Activated CD8-positive, alpha-beta memory T cell treated with anti-CD3 and anti-CD28 coated beads, Interleukin-2, amount 10 ng/mL, durations not matched to agents 7 days and 5 days (primary cell): ENCODE data around the gene THPO. TPM values are rescaled to one million over a fixed set of nuclear protein-coding genes. Genes with fewer than 3 reads are reported as not detected.

Experiments used
- ATAC-seq: fragments of 150-1000 bp; cut with Tn5 transposase; one replicate; pipeline ENCODE4 v1.10.0; 2021; ENCODE audit warnings: moderate library complexity
- CTCF ChIA-PET: fragments of 350-600 bp; sonication (Branson Sonifier 250); formaldehyde crosslinking; loops from one replicate; lab custom pipeline; 2021; ENCODE audit warnings: antibody characterized with exemption; lab: Charles Lee
- DNase-seq: peaks from one replicate; pipeline ENCODE4 v3.0.0-alpha.2; 2020
- H3K27ac Mint-ChIP-seq: one replicate; pipeline ENCODE4 v1.8.0; 2021; ENCODE audit warnings: mild to moderate bottlenecking, mixed read lengths
- H3K27me3 Mint-ChIP-seq: one replicate; pipeline ENCODE4 v1.8.0; 2021; ENCODE audit warnings: mixed read lengths
- H3K36me3 Mint-ChIP-seq: one replicate; pipeline ENCODE4 v1.8.0; 2021; ENCODE audit warnings: mild to moderate bottlenecking, mixed read lengths
- H3K4me1 Mint-ChIP-seq: one replicate; pipeline ENCODE4 v1.8.0; 2021; ENCODE audit warnings: mixed read lengths
- H3K4me3 Mint-ChIP-seq: one replicate; pipeline ENCODE4 v1.8.0; 2021; ENCODE audit warnings: mild to moderate bottlenecking, moderate library complexity, mixed read lengths
- H3K9me3 Mint-ChIP-seq: one replicate; pipeline ENCODE4 v1.8.0; 2022; ENCODE audit warnings: low read depth, mixed read lengths
- total RNA-seq, 2 experiments: library from RNA; stranded (reverse); gene quantifications; one replicate each; pipeline ENCODE4 v1.2.3, GENCODE V29; 2021

Gene THPO
- total RNA-seq, 2 experiments from 2014 or later = not detected

DNA sequence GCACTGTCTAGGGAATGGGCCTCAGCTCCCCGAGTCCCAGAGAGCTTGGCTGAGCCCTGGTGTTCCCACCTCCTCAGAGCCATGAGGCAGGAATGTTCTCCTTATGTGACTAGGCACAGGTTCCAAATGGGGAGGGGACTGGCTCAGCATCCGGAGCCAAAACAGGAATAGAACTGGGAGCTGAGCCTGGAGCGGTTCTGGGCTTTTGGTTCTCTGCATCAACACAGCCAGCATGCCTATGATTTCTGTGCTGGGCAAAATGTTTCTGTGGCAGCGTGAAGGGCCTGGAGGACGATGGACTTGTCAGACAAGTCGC is 40.6 kb downstream of the THPO start, which contains the start of gene FAM131A:
TSS of gene FAM131A (plus strand) at position 202 of the 316 bp plus-strand sequence. CDS start at position 233, 31 bp downstream.
- Mint-ChIP-seq H3K9me3 (no peaks in the 10 kb centered on the region), H3K27me3 (no peaks in the 10 kb centered on the region), H3K4me3 (peak within 1 kb of the TSS; percentile 71), H3K36me3 (peaks cover 21% of the 10 kb centered on the region), H3K27ac (peak within 1 kb of the TSS; percentile 74), H3K4me1 (peaks cover 49% of the 10 kb centered on the region)
- CTCF ChIA-PET = interaction anchor here (0.8 to 1.2 kb wide), 4 partner anchors 9 to 17 kb away, joined by 3 to 4 read pairs (median 3); no protein-coding TSS in a partner anchor
- no peak for DNase-seq
- no peak for ATAC-seq

- Mint-ChIP-seq H3K4me1 (peaks cover 53% of the 10 kb centered on the region), H3K27me3 (no peaks in the 10 kb centered on the region), H3K9me3 (no peaks in the 10 kb centered on the region), H3K27ac (peak overlapping the region; percentile 74), H3K4me3 (peak overlapping the region; percentile 71), H3K36me3 (peaks cover 26% of the 10 kb centered on the region)
- ATAC-seq (no peak), DNase-seq (no peak)
- CTCF ChIA-PET = interaction anchor here (0.8 to 1.2 kb wide), 4 partner anchors 10 to 17 kb away, joined by 3 to 4 read pairs (median 3); no protein-coding TSS in a partner anchor
Observed at GRCh38 chr3:184336547-184337398, 41.2 kb downstream of the THPO start.

GRCh38 chr3:184335661-184336546 is 42.1 kb downstream of the THPO start:
- H3K36me3 Mint-ChIP-seq = peaks cover 33% of the 10 kb centered on the region
- peak overlapping the region; percentile 71 for H3K4me3 Mint-ChIP-seq

DNA sequence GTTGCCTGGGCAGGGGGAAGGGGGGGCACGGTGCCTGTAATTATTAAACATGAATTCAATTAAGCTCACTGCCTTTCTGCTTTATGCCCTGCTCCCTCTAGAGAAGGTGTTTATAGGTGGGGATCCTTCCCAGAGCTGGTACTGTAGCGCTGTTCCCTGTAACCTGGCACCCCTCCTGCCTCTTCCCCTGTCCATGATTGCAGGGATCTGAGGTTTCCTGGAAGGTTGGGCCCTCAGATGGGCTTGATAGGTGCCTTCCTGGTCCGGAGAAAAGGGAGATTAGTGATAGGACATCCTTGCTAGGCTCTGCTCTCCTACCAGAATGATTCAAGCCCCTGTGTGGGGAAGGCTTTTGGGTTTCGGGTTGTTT is 42.7 kb downstream of the THPO start:
- Mint-ChIP-seq H3K36me3 (peaks cover 37% of the 10 kb centered on the region), H3K27me3 (no peaks in the 10 kb centered on the region), H3K4me1 (peaks cover 49% of the 10 kb centered on the region), H3K27ac (peak overlapping the region; percentile 86), H3K9me3 (no peaks in the 10 kb centered on the region), H3K4me3 (peak overlapping the region; percentile 71)
- no peak for DNase-seq
- CTCF ChIA-PET = interaction anchor here (0.6 to 0.9 kb wide), 2 partner anchors 29 to 437 kb away, joined by 3 read pairs; no protein-coding TSS in a partner anchor
- ATAC-seq = no peak

More at GRCh38 chr3:184335661-184336546, 42.1 kb downstream of the THPO start:
- ATAC-seq = peak; percentile 79
- H3K27ac Mint-ChIP-seq = peak overlapping the region; percentile 86
- H3K9me3 Mint-ChIP-seq = no peaks in the 10 kb centered on the region
- CTCF ChIA-PET = interaction anchor here (0.9 kb wide), 1 partner anchor 30 kb away, joined by 3 read pairs; no protein-coding TSS in a partner anchor
- H3K4me1 Mint-ChIP-seq = peaks cover 53% of the 10 kb centered on the region
- H3K27me3 Mint-ChIP-seq = no peaks in the 10 kb centered on the region
- DNase-seq = peak; percentile 86

DNA sequence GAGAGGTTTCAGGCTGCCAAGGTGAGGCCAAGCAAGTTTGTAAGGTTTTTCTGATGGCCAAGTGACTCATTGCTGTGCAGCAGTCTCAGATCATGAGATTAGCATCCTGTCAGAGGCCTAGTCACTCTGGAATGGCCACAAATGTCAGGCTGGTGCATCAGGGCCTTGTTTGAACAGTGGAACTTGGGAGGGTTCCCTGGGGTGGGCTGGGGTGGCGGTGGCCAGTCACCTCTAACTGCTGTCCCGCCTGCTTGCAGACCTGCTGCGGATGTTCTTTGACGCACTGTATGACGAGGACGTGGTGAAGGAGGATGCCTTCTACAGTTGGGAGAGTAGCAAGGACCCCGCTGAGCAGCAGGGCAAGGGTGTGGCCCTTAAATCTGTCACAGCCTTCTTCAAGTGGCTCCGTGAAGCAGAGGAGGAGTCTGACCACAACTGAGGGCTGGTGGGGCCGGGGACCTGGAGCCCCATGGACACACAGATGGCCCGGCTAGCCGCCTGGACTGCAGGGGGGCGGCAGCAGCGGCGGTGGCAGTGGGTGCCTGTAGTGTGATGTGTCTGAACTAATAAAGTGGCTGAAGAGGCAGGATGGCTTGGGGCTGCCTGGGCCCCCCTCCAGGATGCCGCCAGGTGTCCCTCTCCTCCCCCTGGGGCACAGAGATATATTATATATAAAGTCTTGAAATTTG is 43.4 kb downstream of the THPO start:
- H3K27ac Mint-ChIP-seq = peak overlapping the region; percentile 82
- H3K27me3 Mint-ChIP-seq = no peaks in the 10 kb centered on the region
- CTCF ChIA-PET = interaction anchor here (0.6 kb wide), 1 partner anchor 438 kb away, joined by 3 read pairs; no protein-coding TSS in a partner anchor
- ATAC-seq (peak; percentile 59), DNase-seq (peak; percentile 73)
- no peak overlapping the region for H3K4me3 Mint-ChIP-seq
- peaks cover 49% of the 10 kb centered on the region for H3K4me1 Mint-ChIP-seq
- peaks cover 41% of the 10 kb centered on the region for H3K36me3 Mint-ChIP-seq
- H3K9me3 Mint-ChIP-seq = no peaks in the 10 kb centered on the region

DNA sequence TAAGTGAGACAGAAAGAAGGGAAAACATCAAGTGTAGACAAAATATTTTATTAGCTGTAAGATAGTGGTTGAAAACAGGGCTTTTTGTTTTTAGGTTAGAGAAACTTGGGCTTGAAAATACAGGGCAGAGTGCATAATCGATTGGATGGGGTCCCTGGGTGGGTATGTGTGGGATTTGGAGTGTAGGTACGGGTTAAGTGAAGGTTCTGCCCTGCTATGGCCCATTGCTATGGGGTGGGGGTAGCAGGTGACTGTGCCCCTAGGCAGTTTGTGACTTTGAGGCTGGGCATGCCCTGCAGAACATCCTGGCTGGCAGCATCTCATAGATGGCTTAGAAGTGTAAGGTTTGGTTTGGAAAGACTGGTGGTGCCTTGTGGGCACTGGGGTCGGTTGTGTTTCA is 44.3 kb downstream of the THPO start:
- H3K4me3 Mint-ChIP-seq = no peak overlapping the region
- peak overlapping the region; percentile 82 for H3K27ac Mint-ChIP-seq
- no peaks in the 10 kb centered on the region for H3K9me3 Mint-ChIP-seq
- no peak for ATAC-seq
- no peaks in the 10 kb centered on the region for H3K27me3 Mint-ChIP-seq
- DNase-seq = no peak
- peaks cover 49% of the 10 kb centered on the region for H3K4me1 Mint-ChIP-seq
- H3K36me3 Mint-ChIP-seq = peaks cover 48% of the 10 kb centered on the region
- CTCF ChIA-PET = no interaction called here

- Mint-ChIP-seq H3K4me1 (peaks cover 49% of the 10 kb centered on the region), H3K4me3 (no peak overlapping the region), H3K27ac (peak overlapping the region; percentile 82), H3K9me3 (no peaks in the 10 kb centered on the region), H3K27me3 (no peaks in the 10 kb centered on the region), H3K36me3 (peaks cover 53% of the 10 kb centered on the region)
- DNase-seq = no peak
- no peak for ATAC-seq
- CTCF ChIA-PET = no interaction called here
Observed at GRCh38 chr3:184333190-184333589, 44.8 kb downstream of the THPO start.

DNA sequence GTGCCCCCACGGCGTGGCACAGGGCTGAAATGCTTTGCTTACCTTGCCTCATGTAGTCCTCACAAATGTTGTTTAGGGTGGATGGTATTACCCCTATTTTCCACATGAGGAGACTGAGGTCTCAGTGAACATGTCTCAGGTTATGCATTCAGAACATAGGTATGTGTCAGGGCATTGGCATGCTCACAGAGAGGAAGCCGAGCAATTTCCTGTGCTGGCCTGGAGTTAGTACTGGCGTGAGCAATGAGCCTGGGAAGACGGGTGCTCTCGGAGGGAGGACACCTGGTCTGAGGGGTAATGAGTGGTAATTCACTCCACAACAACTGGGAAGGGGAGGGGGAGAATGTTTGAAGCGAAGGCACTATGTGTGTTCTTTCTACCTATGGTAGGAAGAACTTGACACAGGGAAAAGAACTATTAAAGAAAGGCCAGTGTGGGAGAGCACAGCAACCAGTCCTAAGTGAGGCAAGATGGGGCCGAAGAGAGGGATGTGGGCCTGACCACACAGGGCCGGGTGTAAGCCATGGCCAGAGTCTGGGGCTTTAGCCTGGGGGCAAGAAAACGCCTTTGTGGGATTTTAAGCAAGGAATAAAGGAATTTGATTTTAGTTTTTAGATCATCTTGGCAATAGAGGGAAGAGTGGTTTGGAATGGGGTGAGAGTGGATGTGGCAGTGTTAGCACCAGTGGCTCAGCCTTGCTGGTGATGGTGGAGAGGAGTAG is 45.5 kb downstream of the THPO start:
- no peaks in the 10 kb centered on the region for H3K27me3 Mint-ChIP-seq
- DNase-seq (no peak), ATAC-seq (no peak)
- peaks cover 47% of the 10 kb centered on the region for H3K4me1 Mint-ChIP-seq
- peak overlapping the region; percentile 82 for H3K27ac Mint-ChIP-seq
- H3K36me3 Mint-ChIP-seq = peaks cover 58% of the 10 kb centered on the region
- CTCF ChIA-PET = no interaction called here
- no peak overlapping the region for H3K4me3 Mint-ChIP-seq
- no peaks in the 10 kb centered on the region for H3K9me3 Mint-ChIP-seq

DNA sequence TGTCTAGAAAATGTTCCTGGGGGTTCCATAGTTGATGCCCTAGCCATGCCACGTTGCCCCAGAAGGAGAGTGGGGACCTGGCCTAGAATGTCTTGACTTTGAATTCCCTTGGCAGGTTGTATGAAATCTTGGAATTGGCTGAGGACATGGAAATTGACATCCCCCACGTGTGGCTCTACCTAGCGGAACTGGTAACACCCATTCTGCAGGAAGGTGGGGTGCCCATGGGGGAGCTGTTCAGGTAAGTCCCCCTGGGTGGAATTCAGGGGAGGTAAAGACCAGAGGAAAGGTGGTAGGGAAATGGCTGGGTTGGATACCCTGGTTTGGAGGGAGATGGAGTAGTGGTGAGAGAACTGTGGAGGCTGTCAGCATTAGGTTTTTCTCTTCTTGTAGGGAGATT is 49.5 kb downstream of the THPO start:
- DNase-seq (no peak), ATAC-seq (no peak)
- Mint-ChIP-seq H3K27ac (no peak overlapping the region), H3K4me3 (no peak overlapping the region), H3K4me1 (peaks cover 24% of the 10 kb centered on the region), H3K9me3 (no peaks in the 10 kb centered on the region), H3K27me3 (no peaks in the 10 kb centered on the region), H3K36me3 (peaks cover 83% of the 10 kb centered on the region)
- CTCF ChIA-PET = no interaction called here

DNA sequence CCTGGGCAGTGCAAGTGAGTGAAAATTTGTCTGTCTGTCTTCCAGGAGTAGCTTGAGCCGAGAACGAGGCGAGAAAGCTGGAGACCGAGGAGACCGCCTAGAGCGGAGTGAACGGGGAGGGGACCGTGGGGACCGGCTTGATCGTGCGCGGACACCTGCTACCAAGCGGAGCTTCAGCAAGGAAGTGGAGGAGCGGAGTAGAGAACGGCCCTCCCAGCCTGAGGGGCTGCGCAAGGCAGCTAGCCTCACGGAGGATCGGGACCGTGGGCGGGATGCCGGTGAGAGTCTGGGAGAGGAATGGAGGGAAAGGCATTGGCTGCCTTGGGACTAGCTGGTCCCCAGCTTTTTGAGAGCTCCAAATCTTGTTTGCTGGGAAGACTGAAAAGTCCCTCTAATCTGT is 50.8 kb downstream of the THPO start:
- Mint-ChIP-seq H3K4me1 (peaks cover 10% of the 10 kb centered on the region), H3K27ac (no peak overlapping the region), H3K9me3 (no peaks in the 10 kb centered on the region), H3K36me3 (peaks cover 81% of the 10 kb centered on the region), H3K4me3 (no peak overlapping the region), H3K27me3 (no peaks in the 10 kb centered on the region)
- CTCF ChIA-PET = interaction anchor here (1.4 kb wide), 1 partner anchor 12 kb away, joined by 3 read pairs; no protein-coding TSS in a partner anchor
- no peak for DNase-seq
- no peak for ATAC-seq

DNA sequence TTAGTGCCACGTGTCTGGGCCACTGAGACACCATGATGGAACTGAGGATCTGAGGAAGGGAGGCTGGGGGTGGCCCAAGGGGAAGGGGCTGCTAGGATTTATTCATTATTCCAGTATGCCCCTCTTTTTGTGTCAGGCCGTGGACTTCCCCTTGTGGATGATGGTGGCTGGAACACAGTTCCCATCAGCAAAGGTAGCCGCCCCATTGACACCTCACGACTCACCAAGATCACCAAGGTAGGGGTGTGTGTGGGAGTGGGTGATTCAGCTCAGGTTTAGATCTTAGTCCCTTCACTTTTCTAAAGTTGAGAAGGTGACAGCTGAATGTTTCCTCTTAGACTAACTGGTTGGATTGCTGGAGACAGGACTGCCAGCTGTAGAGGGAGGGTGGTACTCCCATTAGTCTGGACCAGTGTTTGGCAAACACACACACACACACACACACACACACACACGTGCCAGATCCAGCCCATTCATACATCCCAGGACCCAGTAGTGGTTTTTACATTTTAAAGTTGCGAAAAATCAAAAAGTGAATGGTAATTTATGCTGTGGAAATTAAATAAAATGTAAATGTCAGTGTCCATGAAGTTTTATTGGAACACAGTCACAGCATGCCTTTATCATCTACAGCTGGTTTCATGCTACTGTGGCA is 52.2 kb downstream of the THPO start:
- Mint-ChIP-seq H3K36me3 (peaks cover 80% of the 10 kb centered on the region), H3K4me3 (no peak overlapping the region), H3K27me3 (no peaks in the 10 kb centered on the region), H3K4me1 (peaks cover 3% of the 10 kb centered on the region), H3K27ac (no peak overlapping the region), H3K9me3 (no peaks in the 10 kb centered on the region)
- CTCF ChIA-PET = no interaction called here
- ATAC-seq (no peak), DNase-seq (no peak)

DNA sequence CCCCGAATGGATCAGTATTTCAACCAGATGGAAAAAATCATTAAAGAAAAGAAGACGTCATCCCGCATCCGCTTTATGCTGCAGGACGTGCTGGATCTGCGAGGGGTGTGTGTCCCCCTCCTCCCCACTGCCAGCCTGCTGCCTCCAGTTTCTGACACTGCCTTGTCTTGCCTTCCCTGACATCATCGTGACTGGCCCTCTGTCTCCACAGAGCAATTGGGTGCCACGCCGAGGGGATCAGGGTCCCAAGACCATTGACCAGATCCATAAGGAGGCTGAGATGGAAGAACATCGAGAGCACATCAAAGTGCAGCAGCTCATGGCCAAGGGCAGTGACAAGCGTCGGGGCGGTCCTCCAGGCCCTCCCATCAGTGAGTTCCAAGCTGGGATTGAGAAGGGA is 52.7 kb downstream of the THPO start:
- H3K27ac Mint-ChIP-seq = no peak overlapping the region
- no peaks in the 10 kb centered on the region for H3K27me3 Mint-ChIP-seq
- ATAC-seq (no peak), DNase-seq (no peak)
- H3K4me1 Mint-ChIP-seq = peaks cover 3% of the 10 kb centered on the region
- H3K9me3 Mint-ChIP-seq = no peaks in the 10 kb centered on the region
- H3K4me3 Mint-ChIP-seq = no peak overlapping the region
- peaks cover 80% of the 10 kb centered on the region for H3K36me3 Mint-ChIP-seq
- CTCF ChIA-PET = no interaction called here
